ENCODE results near the gene PIM3.

Gene PIM3

DNA sequence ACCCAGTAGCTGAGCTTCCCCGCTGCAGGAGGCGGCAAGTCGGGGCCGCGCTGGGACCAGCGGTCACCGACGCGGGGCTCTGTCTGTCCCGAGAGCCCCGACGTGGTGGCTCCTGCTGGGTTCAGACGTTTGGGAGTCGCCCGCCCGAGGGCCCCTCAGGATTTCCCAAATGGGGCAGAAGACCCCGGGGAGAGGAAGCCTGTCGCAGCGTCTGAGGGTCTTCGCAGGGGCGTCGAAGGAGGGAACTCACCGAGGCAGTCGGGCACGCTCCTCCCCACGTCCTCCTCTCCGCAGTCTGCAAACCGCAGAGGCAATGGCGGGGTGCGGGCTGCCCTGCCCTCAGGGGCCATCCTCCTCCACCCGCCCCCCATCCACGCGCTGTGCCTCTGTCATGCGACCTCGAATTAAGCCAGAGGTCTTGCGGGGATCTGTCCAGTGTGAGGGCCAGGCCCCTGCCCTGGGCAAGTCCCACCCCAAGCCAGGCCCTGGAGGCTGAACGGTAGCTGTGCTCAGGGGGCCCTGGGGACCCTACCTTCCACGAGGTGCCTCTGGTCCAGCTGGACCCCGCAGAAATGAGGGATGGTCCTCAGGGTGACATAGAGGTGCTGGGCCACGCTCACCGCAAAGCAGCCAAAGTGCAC lies 39.5 kb downstream of the PIM3 start:
- DNase-seq (ENCODE audit: low read depth), result no peak
- no peak overlapping the region for H3K4me3 ChIP-seq (ENCODE audit: control insufficient read depth, low read depth, low read length)
- TF ChIP-seq, protein P1, sequence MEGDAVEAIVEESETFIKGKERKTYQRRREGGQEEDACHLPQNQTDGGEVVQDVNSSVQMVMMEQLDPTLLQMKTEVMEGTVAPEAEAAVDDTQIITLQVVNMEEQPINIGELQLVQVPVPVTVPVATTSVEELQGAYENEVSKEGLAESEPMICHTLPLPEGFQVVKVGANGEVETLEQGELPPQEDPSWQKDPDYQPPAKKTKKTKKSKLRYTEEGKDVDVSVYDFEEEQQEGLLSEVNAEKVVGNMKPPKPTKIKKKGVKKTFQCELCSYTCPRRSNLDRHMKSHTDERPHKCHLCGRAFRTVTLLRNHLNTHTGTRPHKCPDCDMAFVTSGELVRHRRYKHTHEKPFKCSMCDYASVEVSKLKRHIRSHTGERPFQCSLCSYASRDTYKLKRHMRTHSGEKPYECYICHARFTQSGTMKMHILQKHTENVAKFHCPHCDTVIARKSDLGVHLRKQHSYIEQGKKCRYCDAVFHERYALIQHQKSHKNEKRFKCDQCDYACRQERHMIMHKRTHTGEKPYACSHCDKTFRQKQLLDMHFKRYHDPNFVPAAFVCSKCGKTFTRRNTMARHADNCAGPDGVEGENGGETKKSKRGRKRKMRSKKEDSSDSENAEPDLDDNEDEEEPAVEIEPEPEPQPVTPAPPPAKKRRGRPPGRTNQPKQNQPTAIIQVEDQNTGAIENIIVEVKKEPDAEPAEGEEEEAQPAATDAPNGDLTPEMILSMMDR (IDR thresholded peaks at IDR 0.05; ENCODE audit: control insufficient read depth, insufficient read depth, low read depth, low read length, missing control alignments), result no peak

DNA sequence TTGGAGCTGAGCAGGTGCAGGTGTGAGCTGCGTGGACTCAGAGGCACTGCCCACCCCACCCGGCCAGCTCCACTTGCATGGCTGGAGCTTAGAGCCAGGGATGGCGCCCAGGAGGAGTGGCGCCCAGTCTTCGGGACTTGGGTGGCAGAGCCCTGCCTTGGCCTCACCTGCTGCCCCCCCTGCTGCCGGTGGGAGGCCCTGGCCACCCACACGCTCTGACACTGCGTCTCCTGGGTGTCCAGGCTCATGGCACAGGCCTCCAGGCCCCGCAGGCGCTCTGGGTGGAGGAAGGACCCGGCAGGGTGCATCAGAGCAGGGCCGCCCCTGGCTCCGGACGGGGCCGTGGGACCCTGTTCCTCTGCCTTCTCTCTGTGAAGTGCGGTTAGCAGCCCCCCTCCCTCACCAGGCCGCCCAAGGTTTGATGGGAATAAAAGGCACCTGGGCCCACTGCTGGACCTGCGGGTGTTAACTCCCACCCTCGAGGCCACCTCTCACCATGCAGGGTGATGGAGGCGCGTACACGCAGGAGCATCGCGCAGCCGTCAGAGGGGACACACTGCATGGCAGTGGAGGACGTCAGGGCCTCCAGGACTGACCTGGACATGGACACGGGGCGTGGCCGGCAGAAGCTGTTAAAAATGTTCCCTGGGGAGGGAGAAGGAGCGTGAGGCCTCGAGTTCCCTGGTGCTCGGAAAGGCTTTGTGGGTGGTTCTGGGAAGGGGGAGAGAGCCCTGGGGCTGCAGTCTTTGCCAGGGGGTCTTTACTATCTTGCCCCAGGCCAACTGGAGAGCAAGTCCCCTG lies 40.2 kb downstream of the PIM3 start:
- no peak overlapping the region for H3K4me3 ChIP-seq (ENCODE audit: control insufficient read depth, low read depth, low read length)
- TF ChIP-seq, protein P1 (IDR thresholded peaks at IDR 0.05; ENCODE audit: control insufficient read depth, insufficient read depth, low read depth, low read length, missing control alignments), result no peak
- no peak for DNase-seq (ENCODE audit: low read depth)

DNA sequence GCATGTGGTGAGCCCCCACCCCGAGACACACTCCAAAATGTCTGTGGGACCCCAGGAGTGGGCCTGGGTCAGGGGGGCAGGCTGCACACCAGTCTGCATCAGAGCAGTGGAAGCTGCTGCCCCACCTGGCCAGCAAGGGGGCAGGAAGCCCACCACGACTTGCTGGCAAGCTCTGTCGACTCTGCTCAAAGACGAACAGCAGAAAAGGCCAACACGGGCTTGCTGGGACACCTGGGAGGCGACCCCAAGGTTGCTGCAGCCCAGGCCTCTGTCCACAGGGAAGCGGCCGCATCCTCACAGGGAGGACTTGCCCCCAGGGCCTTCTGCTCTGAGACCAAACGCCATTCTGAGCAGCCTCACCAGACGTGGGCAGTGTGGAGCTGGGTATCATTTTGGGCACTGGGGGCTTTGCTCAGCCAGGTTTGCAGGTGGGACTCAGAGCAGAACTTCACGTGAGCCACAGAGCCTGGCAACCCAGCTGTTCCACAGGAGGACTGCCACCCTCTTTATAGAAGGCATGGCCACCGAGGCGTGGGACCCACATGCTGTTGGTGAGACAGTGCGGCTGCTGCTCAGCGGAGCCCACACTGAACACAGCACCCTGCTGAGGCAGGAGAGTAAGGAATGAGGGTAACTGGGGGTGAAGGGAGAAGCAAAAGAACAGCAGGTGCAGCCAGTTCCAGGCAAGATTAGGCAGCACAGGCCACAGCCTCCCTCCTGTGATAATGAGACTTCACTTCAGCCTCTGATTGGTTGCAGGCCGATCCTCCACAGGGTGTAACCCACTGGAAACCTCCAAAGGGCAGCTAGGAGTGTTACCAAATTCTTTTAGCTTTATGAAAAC lies 41.0 kb downstream of the PIM3 start:
- TF ChIP-seq, protein P1 (IDR thresholded peaks at IDR 0.05; ENCODE audit: control insufficient read depth, insufficient read depth, low read depth, low read length, missing control alignments), result no peak
- no peak for DNase-seq (ENCODE audit: low read depth)

DNA sequence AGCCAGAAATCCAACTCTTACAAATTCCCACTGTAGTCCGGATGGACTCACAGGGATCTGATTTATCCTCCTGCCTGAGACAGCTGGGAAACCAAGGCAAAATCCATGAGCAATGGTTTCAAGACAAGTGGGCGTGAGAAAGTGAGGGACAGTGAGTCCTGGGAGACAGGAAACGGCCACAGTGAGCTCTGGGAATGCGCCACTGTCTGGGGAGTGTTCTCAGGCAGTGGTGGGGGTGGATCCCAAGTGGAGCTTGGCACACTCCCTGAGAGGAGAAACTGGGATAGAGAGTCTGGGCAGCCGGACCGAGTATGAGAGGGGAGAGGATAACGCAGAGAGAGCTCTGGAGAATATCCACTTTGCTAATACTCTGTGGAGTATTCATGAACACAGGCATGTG lies 42.2 kb downstream of the PIM3 start:
- no peak for DNase-seq (ENCODE audit: low read depth)

More for the DNA sequence above, 41.0 kb downstream of the PIM3 start:
- H3K4me3 ChIP-seq (ENCODE audit: control insufficient read depth, low read depth, low read length), result no peak overlapping the region

DNA sequence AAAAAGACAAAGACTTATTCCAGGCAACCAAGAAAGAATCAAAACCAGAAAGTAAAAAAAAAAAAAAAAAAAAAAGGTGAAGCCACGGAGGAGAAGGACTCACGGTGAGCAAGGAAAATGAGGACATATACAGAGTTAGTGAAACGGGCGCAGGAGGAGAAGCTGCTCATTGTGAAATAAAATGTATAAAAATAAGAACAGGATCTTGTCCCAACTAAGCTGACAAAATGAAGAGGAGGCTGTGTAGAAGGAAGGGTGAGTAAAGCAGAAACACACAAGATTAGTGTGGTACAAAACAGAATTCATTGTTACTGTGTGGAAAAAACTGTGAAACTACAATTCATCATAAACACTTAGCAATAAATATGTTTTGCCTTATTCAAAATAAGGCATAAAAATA lies 44.3 kb downstream of the PIM3 start:
- TF ChIP-seq, protein P1 (IDR thresholded peaks at IDR 0.05; ENCODE audit: control insufficient read depth, insufficient read depth, low read depth, low read length, missing control alignments), result no peak
- no peak overlapping the region for H3K4me3 ChIP-seq (ENCODE audit: control insufficient read depth, low read depth, low read length)
- DNase-seq (ENCODE audit: low read depth), result no peak

More for the DNA sequence above, 42.2 kb downstream of the PIM3 start:
- H3K4me3 ChIP-seq (ENCODE audit: control insufficient read depth, low read depth, low read length), result no peak overlapping the region
- TF ChIP-seq, protein P1 (IDR thresholded peaks at IDR 0.05; ENCODE audit: control insufficient read depth, insufficient read depth, low read depth, low read length, missing control alignments), result no peak

DNA sequence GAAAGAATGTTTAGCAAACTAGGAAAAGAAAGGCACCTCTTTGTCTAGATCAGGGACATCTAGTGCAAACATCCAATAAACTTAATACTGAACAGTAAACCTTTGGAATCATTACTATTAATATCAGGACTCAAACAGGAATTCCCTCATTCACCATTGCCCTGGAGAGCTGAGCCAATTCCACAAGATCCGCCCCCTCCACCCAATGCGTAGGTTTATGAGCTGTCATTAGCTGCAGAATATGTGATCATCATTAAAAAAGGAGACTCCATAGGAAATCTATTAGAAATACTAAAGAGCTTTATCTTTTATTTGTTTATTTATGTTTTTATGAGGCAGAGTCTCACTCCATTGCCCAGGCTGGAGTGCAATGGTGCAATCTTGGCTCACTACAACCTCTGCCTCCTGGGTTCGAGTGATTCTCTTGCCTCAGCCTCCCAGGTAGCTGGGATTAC lies 46.5 kb downstream of the PIM3 start:
- H3K4me3 ChIP-seq (ENCODE audit: control insufficient read depth, low read depth, low read length), result no peak overlapping the region
- no peak for DNase-seq (ENCODE audit: low read depth)
- TF ChIP-seq, protein P1 (IDR thresholded peaks at IDR 0.05; ENCODE audit: control insufficient read depth, insufficient read depth, low read depth, low read length, missing control alignments), result no peak

Data from AG09309 (cell line).